ENCODE measurements around the gene TGIF2. TPM values are rescaled to one million over a fixed set of nuclear protein-coding genes. Genes with fewer than 3 reads are reported as not detected.
A peak's percentile ranks its signal among the peaks of the same experiment; 100 is the strongest.

Gene TGIF2
- total and polyA plus RNA-seq, 2 of the 13 experiments (the other 11 are each of a cell fraction or from before 2014, with no cell fraction given), result 41.3 to 53.9 TPM

DNA sequence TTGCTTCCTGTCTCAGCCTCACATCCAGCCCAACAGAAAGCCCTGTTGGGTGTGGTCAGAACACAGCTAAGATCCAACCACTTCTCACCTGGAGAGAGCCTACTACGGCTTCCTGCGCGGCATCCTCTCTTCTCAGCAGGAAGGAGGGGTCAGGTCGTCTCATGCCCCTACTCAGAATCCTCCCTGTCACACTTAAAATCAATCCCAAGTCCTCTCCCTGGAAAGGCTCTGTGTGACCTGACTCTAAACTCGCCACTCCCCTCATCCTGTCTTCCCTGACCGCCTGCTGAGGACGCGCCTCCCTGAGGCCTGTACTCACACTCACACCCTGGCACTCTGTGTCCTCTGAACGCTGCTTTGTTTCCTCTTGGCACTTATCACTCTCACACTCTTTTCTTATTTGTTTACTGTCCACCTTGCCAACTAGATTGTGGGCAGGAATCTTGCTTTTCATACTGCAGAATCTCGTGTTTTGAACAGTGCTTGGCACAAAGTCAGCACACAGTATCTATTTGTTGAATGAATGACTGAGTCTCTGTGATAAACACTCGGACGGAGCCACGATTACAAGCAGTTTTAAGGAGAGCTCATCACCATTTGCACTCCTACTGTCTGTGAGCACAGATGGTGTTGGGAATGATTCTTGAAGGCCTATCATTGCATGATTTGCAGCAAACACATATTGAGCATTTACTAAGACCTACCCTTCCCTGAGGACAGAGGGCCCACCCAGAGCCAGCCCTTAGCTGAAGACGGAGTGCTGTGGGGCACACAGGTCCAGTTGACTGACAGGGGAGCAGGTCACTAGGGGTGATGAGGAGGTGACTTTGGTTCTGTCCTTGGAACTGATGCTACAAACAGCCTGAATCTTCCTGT, 50.9 kb downstream of the TGIF2 start (continued):
- TF ChIP-seq, protein P1, sequence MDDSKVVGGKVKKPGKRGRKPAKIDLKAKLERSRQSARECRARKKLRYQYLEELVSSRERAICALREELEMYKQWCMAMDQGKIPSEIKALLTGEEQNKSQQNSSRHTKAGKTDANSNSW (CRISPR knock-in tag; IDR thresholded peaks at IDR 0.05; ENCODE audit: borderline replicate concordance), result no peak
- TF ChIP-seq HIC2 (CRISPR knock-in tag; IDR thresholded peaks at IDR 0.05; ENCODE audit: low read depth) (peak; percentile 73; the same call in 1 of the 2 replicates), MIXL1 (CRISPR knock-in tag; IDR thresholded peaks at IDR 0.05) (0 out of 2 replicates have a peak, but pooled peaks have one; percentile 9), XRCC5 (optimal IDR thresholded peaks at IDR 0.05; ENCODE audit: low read length) (peak; percentile 33), FOXA1 (IDR thresholded peaks at IDR 0.05) (no peak), FOXA1 (CRISPR knock-in tag; IDR thresholded peaks at IDR 0.05) (no peak), ZMYM4 (CRISPR knock-in tag; IDR thresholded peaks at IDR 0.05) (no peak), ZNF205 (CRISPR knock-in tag; IDR thresholded peaks at IDR 0.05) (0 out of 2 replicates have a peak, but pooled peaks have one; percentile 39), KLF12 (CRISPR knock-in tag; IDR thresholded peaks at IDR 0.05; ENCODE audit: borderline replicate concordance) (no peak), ONECUT2 (CRISPR knock-in tag; IDR thresholded peaks at IDR 0.05) (no peak), ZZZ3 (CRISPR knock-in tag; IDR thresholded peaks at IDR 0.05; ENCODE audit: borderline replicate concordance) (no peak), ZNF574 (CRISPR knock-in tag; IDR thresholded peaks at IDR 0.05) (0 out of 2 replicates have a peak, but pooled peaks have one; percentile 32), NRL (CRISPR knock-in tag; IDR thresholded peaks at IDR 0.05; ENCODE audit: borderline replicate concordance) (0 out of 2 replicates have a peak, but pooled peaks have one; percentile 23), PITX1 (CRISPR knock-in tag; IDR thresholded peaks at IDR 0.05) (peak; percentile 53; the same call in 1 of the 2 replicates), RELA (CRISPR knock-in tag; IDR thresholded peaks at IDR 0.05) (0 out of 2 replicates have a peak, but pooled peaks have one; percentile 18), ZNF761 (CRISPR knock-in tag; conservative IDR thresholded peaks at IDR 0.05) (no peak), TOPORS (CRISPR knock-in tag; IDR thresholded peaks at IDR 0.05) (no peak), RFX1 (IDR thresholded peaks at IDR 0.05) (no peak), HIVEP1 (CRISPR knock-in tag; IDR thresholded peaks at IDR 0.05) (0 out of 2 replicates have a peak, but pooled peaks have one; percentile 42), RFXANK (CRISPR knock-in tag; IDR thresholded peaks at IDR 0.05) (0 out of 2 replicates have a peak, but pooled peaks have one; percentile 42), HNRNPLL (IDR thresholded peaks at IDR 0.05; ENCODE audit: low read depth, low read length, poor library complexity, severe bottlenecking) (no peak)
- TF ChIP-seq, protein P2, sequence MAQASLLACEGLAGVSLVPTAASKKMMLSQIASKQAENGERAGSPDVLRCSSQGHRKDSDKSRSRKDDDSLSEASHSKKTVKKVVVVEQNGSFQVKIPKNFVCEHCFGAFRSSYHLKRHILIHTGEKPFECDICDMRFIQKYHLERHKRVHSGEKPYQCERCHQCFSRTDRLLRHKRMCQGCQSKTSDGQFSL (CRISPR knock-in tag; IDR thresholded peaks at IDR 0.05), result no peak
- TF ChIP-seq, protein P3, sequence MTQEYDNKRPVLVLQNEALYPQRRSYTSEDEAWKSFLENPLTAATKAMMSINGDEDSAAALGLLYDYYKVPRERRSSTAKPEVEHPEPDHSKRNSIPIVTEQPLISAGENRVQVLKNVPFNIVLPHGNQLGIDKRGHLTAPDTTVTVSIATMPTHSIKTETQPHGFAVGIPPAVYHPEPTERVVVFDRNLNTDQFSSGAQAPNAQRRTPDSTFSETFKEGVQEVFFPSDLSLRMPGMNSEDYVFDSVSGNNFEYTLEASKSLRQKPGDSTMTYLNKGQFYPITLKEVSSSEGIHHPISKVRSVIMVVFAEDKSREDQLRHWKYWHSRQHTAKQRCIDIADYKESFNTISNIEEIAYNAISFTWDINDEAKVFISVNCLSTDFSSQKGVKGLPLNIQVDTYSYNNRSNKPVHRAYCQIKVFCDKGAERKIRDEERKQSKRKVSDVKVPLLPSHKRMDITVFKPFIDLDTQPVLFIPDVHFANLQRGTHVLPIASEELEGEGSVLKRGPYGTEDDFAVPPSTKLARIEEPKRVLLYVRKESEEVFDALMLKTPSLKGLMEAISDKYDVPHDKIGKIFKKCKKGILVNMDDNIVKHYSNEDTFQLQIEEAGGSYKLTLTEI (CRISPR knock-in tag; conservative IDR thresholded peaks at IDR 0.05), result no peak
